Stomach (tissue), 9 donors: ENCODE results near the gene TPST2. TPM values are rescaled to one million over a fixed set of nuclear protein-coding genes. Genes with fewer than 3 reads are reported as not detected.

Experiments used
- DNase-seq, 2 donors: peaks; one replicate each; pipeline versions ENCODE4 v3.0.0 to v3.0.0-alpha.2; 2013 to 2019
- H3K27ac ChIP-seq, 5 donors: fragments of 200-600 bp in 4 of 5; sonication (generic) in 4 of 5; one replicate each; pipeline ENCODE4 v1.5.1; 2013 to 2019; ENCODE audit warnings: mild to moderate bottlenecking in 1 of 5, moderate library complexity in 1 of 5
- H3K27me3 ChIP-seq, 3 donors: fragments of 200-600 bp; sonication (generic); one replicate each; pipeline ENCODE4 v1.5.1; 2017 to 2019; ENCODE audit warnings: mixed run types in 1 of 3
- H3K36me3 ChIP-seq, 4 donors: fragments of 200-600 bp; sonication (generic); 1 replicate in 3 of 4; 2 replicates in 1 of 4; pipeline ENCODE4 v1.5.1; 2016 to 2019
- H3K4me1 ChIP-seq, 4 donors: fragments of 200-600 bp; sonication (generic); one replicate each; pipeline ENCODE4 v1.5.1; 2016 to 2019
- H3K4me3 ChIP-seq, 4 donors: fragments of 200-600 bp; sonication (generic) in 3 of 4; one replicate each; pipeline ENCODE4 v1.5.1; 2016 to 2019; ENCODE audit warnings: mild to moderate bottlenecking in 1 of 4
- H3K9me3 ChIP-seq, 4 donors: fragments of 200-600 bp; sonication (generic); one replicate each; pipeline ENCODE4 v1.5.1; 2016 to 2019
- CTCF ChIP-seq, 7 experiments: fragments of 450-650 bp in 4 of 7; fragments of 200-600 bp in 3 of 7; sonication (generic) in 3 of 7; IDR thresholded peaks; one replicate each; pipeline ENCODE4 v1.5.1; 2016 to 2019; ENCODE audit warnings: antibody characterized with exemption in 7 of 7, control low read depth in 2 of 7, mild to moderate bottlenecking in 1 of 7
- EP300 ChIP-seq: sonication (generic); formaldehyde crosslinking; IDR thresholded peaks from one replicate; pipeline ENCODE4 v1.6.1; 2017; ENCODE audit warnings: antibody characterized with exemption
- POLR2A ChIP-seq, 4 donors: fragments of 450-650 bp; IDR thresholded peaks; one replicate each; pipeline ENCODE4 v1.6.1; 2016; ENCODE audit warnings: antibody characterized with exemption in 4 of 4, control low read depth in 2 of 4, mild to moderate bottlenecking in 1 of 4, moderate library complexity in 1 of 4
- POLR2AphosphoS5 ChIP-seq, 3 donors: sonication (generic); formaldehyde crosslinking; IDR thresholded peaks; one replicate each; pipeline ENCODE4 v1.6.1; 2016; ENCODE audit warnings: antibody characterized with exemption in 3 of 3
- WGBS, 5 donors: extraction: QIAGEN DNeasy Blood & Tissue Kit in 3 of 5; methylation state at CpG; one replicate each; pipeline versions ENCODE4 v1.1.5 to v1.1.7; 2013 to 2018; 5-methylcytosine and 5-hydroxymethylcytosine counted together
- intact Hi-C: fragments of 100-400 bp; cut with DNase I; formaldehyde crosslinking; loops from one replicate; pipeline ENCODE4 v1.15.1; 2023; ENCODE audit warnings: low total_unique reads
- polyA plus RNA-seq, 3 donors: library from polyadenylated mRNA; stranded (reverse); fragments of 200-250 nt; gene quantifications; one replicate each; pipeline ENCODE4 v1.2.3, GENCODE V29; 2013
- total RNA-seq, 5 donors: library from RNA; depleted of rRNA; stranded (reverse); fragments of >200 nt; gene quantifications; one replicate each; pipeline versions ENCODE4 v1.1.0 to v1.2.3, GENCODE V29; 2014 to 2016
- donor health status: healthy with polysubstance abuse.
- donor health status: Bipolar disorder and iron deficiency.
- donor health status: healthy.

Gene TPST2
- total and polyA plus RNA-seq, 8 donors: 5.3 to 88.3 (median 10.4) TPM

GRCh38 chr22:26604368-26604767 is 14.4 kb upstream of the TPST2 start:
- Histone ChIP-seq H3K27ac (no peak overlapping the region), H3K4me1 (no peaks in the 10 kb centered on the region), H3K27me3 (no peaks in the 10 kb centered on the region), H3K4me3 (no peak overlapping the region), H3K36me3 (no peaks in the 10 kb centered on the region), H3K9me3 (no peaks in the 10 kb centered on the region)
- WGBS, 5 donors: 76 to 89% (median 82%) methylated on average over 1 of the region's 1 CpG
- TF ChIP-seq CTCF (IDR thresholded peaks at IDR 0.05): no peak
- TF ChIP-seq POLR2A (IDR thresholded peaks at IDR 0.05): no peak
- no peak for TF ChIP-seq POLR2AphosphoS5 (IDR thresholded peaks at IDR 0.05)
- TF ChIP-seq EP300: no peak
- DNase-seq: no peak
- intact Hi-C loops: no loop called here

- Histone ChIP-seq H3K4me1 (no peaks in the 10 kb centered on the region), H3K36me3 (no peaks in the 10 kb centered on the region), H3K9me3 (no peaks in the 10 kb centered on the region), H3K27ac (no peak overlapping the region), H3K4me3 (no peak overlapping the region), H3K27me3 (peaks cover 0 to 15% (median 0%) of the 10 kb centered on the region in 3 donors)
- no peak for DNase-seq
- WGBS, 5 donors: 80 to 92% (median 87%) methylated on average over 4 of the region's 4 CpGs
- TF ChIP-seq CTCF (IDR thresholded peaks at IDR 0.05): no peak
- TF ChIP-seq POLR2A (IDR thresholded peaks at IDR 0.05): no peak
- no peak for TF ChIP-seq EP300
- TF ChIP-seq POLR2AphosphoS5 (IDR thresholded peaks at IDR 0.05): no peak
- intact Hi-C loops: no loop called here
These were observed 12.2 kb upstream of the TPST2 start for GRCh38 chr22:26602127-26602526.

DNA sequence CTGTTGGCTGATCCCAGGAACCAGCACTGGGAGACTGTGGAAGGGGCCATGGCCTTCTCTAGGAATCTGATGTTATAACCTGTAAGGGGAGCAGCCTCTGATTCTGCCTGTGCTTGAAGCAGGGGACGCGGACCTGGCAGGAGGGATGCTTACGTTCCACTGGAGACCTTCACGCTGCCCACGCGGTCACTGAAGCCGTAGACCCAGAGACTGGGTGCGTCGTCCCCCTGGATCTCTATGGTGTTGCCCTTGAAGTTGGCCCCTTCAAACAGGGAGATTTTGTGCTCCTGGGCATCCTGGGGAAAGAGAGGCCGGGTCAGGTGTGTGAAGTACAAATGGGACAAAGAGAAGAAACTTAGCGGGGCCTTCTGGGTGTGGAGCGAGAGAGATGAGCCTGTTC is 11.8 kb upstream of the TPST2 start:
- intact Hi-C loops: no loop called here
- no peak for DNase-seq

DNA sequence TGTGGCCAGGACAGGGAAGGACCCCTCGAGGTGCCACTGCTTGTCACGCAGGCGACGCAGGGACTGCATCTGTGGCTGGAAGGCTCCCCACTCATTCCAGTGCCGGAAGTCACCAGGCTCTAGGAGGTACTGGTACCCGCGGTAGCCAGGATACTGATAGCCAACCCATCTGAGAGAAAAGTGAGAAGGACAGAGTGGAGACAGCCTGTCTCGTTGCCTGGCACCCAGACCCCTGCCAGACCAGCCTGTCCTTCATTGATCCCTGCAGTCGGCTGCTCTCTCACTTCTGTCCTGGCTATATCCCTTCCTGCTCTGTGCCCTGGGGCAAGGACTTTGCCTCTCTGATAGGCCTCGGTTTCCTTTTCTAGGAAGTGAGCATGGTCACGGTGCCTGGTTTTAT is 9.6 kb upstream of the TPST2 start:
- intact Hi-C loops: no loop called here
- H3K36me3 ChIP-seq: no peaks in the 10 kb centered on the region
- H3K9me3 ChIP-seq: no peaks in the 10 kb centered on the region
- H3K27me3 ChIP-seq: peaks cover 0 to 20% (median 0%) of the 10 kb centered on the region in 3 donors
- H3K4me1 ChIP-seq: no peaks in the 10 kb centered on the region
- 81 to 85% (median 82%) methylated on average over 11 of the region's 11 CpGs for whole genome bisulfite sequencing, 5 donors
- DNase-seq: no peak
- no peak for TF ChIP-seq POLR2A (IDR thresholded peaks at IDR 0.05)
- no peak for TF ChIP-seq POLR2AphosphoS5 (IDR thresholded peaks at IDR 0.05)
- TF ChIP-seq CTCF (IDR thresholded peaks at IDR 0.05): no peak
- TF ChIP-seq EP300: no peak
- H3K27ac ChIP-seq: no peak overlapping the region
- no peak overlapping the region for H3K4me3 ChIP-seq

More for the DNA sequence above, 11.8 kb upstream of the TPST2 start:
- H3K27me3 ChIP-seq: peaks cover 0 to 18% (median 0%) of the 10 kb centered on the region in 3 donors
- H3K9me3 ChIP-seq: no peaks in the 10 kb centered on the region
- no peak for TF ChIP-seq POLR2A (IDR thresholded peaks at IDR 0.05)
- TF ChIP-seq CTCF (IDR thresholded peaks at IDR 0.05): no peak
- no peak for TF ChIP-seq EP300
- TF ChIP-seq POLR2AphosphoS5 (IDR thresholded peaks at IDR 0.05): no peak
- 80 to 88% (median 85%) methylated on average over 11 to 12 of the region's 12 CpGs for WGBS, 5 donors
- H3K4me1 ChIP-seq: no peaks in the 10 kb centered on the region
- H3K36me3 ChIP-seq: no peaks in the 10 kb centered on the region
- H3K27ac ChIP-seq: no peak overlapping the region
- no peak overlapping the region for H3K4me3 ChIP-seq
